Thyroid gland (tissue), 4 donors: ENCODE results near the gene ESYT2. TPM values are rescaled to one million over a fixed set of nuclear protein-coding genes. Genes with fewer than 3 reads are reported as not detected.

Experiments
- DNase-seq, 2 donors: peaks; one replicate each; pipeline ENCODE4 v3.0.0-alpha.2; 2019
- H3K27ac ChIP-seq, 3 donors: fragments of 200-600 bp; sonication (generic); 1 replicate in 2 of 3; 2 replicates in 1 of 3; pipeline ENCODE4 v1.5.1; 2016 to 2019; ENCODE audit warnings: mild to moderate bottlenecking in 1 of 3, moderate library complexity in 1 of 3
- H3K27me3 ChIP-seq: fragments of 200-600 bp; sonication (generic); one replicate; pipeline ENCODE4 v1.5.1; 2019
- H3K36me3 ChIP-seq, 2 donors: fragments of 200-600 bp; sonication (generic); one replicate each; pipeline ENCODE4 v1.5.1; 2016 to 2019
- H3K4me1 ChIP-seq, 2 donors: fragments of 200-600 bp; sonication (generic); one replicate each; pipeline ENCODE4 v1.5.1; 2017 to 2019
- H3K4me3 ChIP-seq, 3 donors: fragments of 200-600 bp; sonication (generic); replicated peaks in 1 of 3; 1 replicate in 2 of 3; 2 replicates in 1 of 3; pipeline ENCODE4 v1.5.1; 2016; ENCODE audit warnings: mild to moderate bottlenecking in 1 of 3
- H3K9me3 ChIP-seq: fragments of 200-600 bp; sonication (generic); one replicate; pipeline ENCODE4 v1.5.1; 2017
- CTCF ChIP-seq, 6 experiments: fragments of 200-600 bp in 3 of 6; fragments of 450-650 bp in 3 of 6; sonication (generic) in 3 of 6; IDR thresholded peaks; one replicate each; pipeline ENCODE4 v1.5.1; 2016 to 2019; ENCODE audit warnings: antibody characterized with exemption in 6 of 6, mild to moderate bottlenecking in 2 of 6, inconsistent platforms in 1 of 6, moderate library complexity in 1 of 6
- POLR2A ChIP-seq, 2 donors: fragments of 450-650 bp; IDR thresholded peaks; one replicate each; pipeline ENCODE4 v1.6.1; 2017; ENCODE audit warnings: antibody characterized with exemption in 2 of 2, mild to moderate bottlenecking in 2 of 2, moderate library complexity in 1 of 2
- WGBS, 2 donors: methylation state at CpG; one replicate each; pipeline ENCODE4 v1.1.5; 2017; 5-methylcytosine and 5-hydroxymethylcytosine counted together
- intact Hi-C: fragments of 100-400 bp; cut with DNase I; formaldehyde crosslinking; loops from one replicate; pipeline ENCODE4 v1.15.1; 2023
- total RNA-seq, 4 donors: library from RNA; depleted of rRNA; stranded (reverse); fragments of >200 nt; gene quantifications; one replicate each; pipeline ENCODE4 v1.2.3, GENCODE V29; 2016

The ESYT2 gene
- total RNA-seq, 4 donors from 2014 or later = 102 to 123 (median 116) TPM

DNA sequence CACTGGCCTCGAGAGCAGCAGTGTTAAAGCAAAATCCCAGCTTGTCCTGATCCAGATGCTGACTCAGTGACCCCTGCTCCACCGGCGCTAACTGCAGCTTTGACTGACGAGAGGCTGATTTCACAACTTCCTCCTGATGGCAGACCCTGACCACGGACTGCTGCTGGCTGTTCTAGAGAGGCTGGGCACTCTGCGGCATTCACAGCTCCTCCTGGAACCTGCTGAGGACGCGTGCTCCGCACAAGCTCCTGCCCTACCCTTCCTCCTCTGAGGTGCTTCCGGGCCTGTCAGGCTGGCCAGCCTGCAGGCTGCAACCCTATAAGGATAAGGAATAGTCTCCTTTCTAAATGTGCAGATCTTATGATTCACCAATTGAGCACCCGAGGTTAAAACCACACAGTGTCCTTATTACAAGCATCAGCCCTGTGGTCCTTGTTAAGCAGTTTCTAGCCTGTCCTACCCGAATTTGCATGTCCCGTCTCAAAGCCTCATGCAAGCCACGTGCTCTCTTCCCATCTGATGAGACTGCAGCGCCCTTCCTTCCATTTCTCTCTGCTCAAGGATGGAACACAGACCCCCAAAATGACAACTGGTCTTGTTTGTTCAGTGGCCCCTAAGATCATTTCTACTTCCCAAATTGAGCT, 89.2 kb downstream of the ESYT2 start:
- no peak overlapping the region for H3K4me3 ChIP-seq

DNA sequence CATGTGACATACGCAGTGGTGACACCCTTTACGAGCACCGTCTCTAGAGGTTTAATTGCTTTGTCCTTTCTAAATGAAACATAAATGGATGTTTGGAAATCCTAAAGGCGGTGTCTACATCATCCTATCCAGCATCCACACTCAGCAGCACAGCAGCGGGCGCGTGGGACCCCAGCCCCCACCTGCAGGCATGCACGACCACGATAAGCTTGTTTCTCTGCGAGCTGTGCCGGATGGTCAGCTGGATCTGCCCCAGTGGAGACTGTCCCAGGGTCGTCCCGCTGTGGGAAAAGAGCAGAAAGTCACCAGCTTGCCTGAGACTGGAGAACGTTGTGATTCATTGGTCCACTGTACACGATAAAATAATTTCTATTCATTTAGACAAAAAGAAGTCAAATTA, 90.5 kb downstream of the ESYT2 start:
- intact Hi-C loops = no loop called here
- H3K27ac ChIP-seq = no peak overlapping the region
- 96 to 97% methylated on average over 15 of the region's 15 CpGs for WGBS, 2 donors

More for the DNA sequence above, 89.2 kb downstream of the ESYT2 start:
- Histone ChIP-seq H3K27ac (no peak overlapping the region), H3K27me3 (no peaks in the 10 kb centered on the region), H3K36me3 (peaks cover 53 to 61% of the 10 kb centered on the region in 2 donors), H3K9me3 (no peaks in the 10 kb centered on the region), H3K4me1 (no peaks in the 10 kb centered on the region)
- TF ChIP-seq CTCF (IDR thresholded peaks at IDR 0.05) (no peak), POLR2A (IDR thresholded peaks at IDR 0.05) (no peak)
- intact Hi-C loops = no loop called here
- WGBS, 2 donors = 74 to 83% methylated on average over 15 of the region's 15 CpGs
- DNase-seq = no peak

GRCh38 chr7:158737064-158737695, 92.1 kb downstream of the ESYT2 start:
- H3K9me3 ChIP-seq = no peaks in the 10 kb centered on the region
- WGBS, 2 donors = 93 to 94% methylated on average over 19 of the region's 19 CpGs
- H3K36me3 ChIP-seq = peaks cover 52 to 74% of the 10 kb centered on the region in 2 donors
- no peak for DNase-seq
- no peaks in the 10 kb centered on the region for H3K27me3 ChIP-seq
- H3K4me3 ChIP-seq = no peak overlapping the region
- TF ChIP-seq POLR2A (IDR thresholded peaks at IDR 0.05) = no peak
- no peak for TF ChIP-seq CTCF (IDR thresholded peaks at IDR 0.05)
- no peak overlapping the region for H3K27ac ChIP-seq
- intact Hi-C loops = no loop called here
- H3K4me1 ChIP-seq = no peaks in the 10 kb centered on the region

More for the DNA sequence above, 90.5 kb downstream of the ESYT2 start:
- Histone ChIP-seq H3K27me3 (no peaks in the 10 kb centered on the region), H3K4me1 (no peaks in the 10 kb centered on the region), H3K36me3 (peaks cover 57 to 72% of the 10 kb centered on the region in 2 donors), H3K9me3 (no peaks in the 10 kb centered on the region), H3K4me3 (no peak overlapping the region)
- TF ChIP-seq CTCF (IDR thresholded peaks at IDR 0.05) = no peak
- DNase-seq = no peak

DNA sequence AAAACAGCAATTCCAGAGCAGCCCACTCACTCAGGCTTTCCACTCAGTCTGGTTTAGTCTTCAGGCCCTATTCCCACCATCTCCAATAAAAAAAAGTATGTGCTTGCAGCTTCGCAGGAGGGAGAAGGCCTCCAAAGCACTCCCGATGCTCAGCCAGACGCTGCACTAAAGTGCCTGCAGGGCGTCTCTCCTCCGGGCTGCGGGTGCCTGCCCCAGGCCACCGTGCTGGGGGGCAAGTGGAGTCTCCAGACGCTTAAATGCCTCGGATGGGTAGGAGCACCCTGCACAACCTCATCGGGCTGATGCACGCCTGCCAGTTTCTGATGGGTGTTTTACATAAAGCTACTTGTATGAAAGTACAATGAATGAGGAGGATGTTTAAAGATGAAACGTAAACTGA, 93.4 kb downstream of the ESYT2 start:
- intact Hi-C loops = no loop called here
- 92 to 95% methylated on average over 12 of the region's 12 CpGs for WGBS, 2 donors

More for the DNA sequence above, 93.4 kb downstream of the ESYT2 start:
- Histone ChIP-seq H3K9me3 (no peaks in the 10 kb centered on the region), H3K36me3 (peaks cover 41 to 65% of the 10 kb centered on the region in 2 donors), H3K4me1 (no peaks in the 10 kb centered on the region), H3K27me3 (no peaks in the 10 kb centered on the region), H3K27ac (no peak overlapping the region), H3K4me3 (no peak overlapping the region)
- DNase-seq = no peak
- TF ChIP-seq POLR2A (IDR thresholded peaks at IDR 0.05) = no peak
- TF ChIP-seq CTCF (IDR thresholded peaks at IDR 0.05) = no peak
